Neutrophil (primary cell): Measurements from ENCODE around the gene BOD1L1.

ENCODE experiments used
- H3K27ac ChIP-seq: fragments of 200-600 bp; sonication (generic); 2 replicates; pipeline ENCODE4 v1.5.1; 2016; ENCODE audit warnings: mild to moderate bottlenecking, moderate library complexity
- H3K27me3 ChIP-seq: fragments of 200-600 bp; sonication (generic); 2 replicates; pipeline ENCODE4 v1.6.0; 2016; ENCODE audit warnings: mild to moderate bottlenecking
- H3K36me3 ChIP-seq: fragments of 200-600 bp; sonication (generic); 2 replicates; pipeline ENCODE4 v1.5.1; 2017
- H3K4me1 ChIP-seq, 2 experiments: fragments of 200-600 bp in 1 of 2; sonication (generic) in 1 of 2; 1 replicate in 1 of 2; 2 replicates in 1 of 2; pipeline versions ENCODE4 v1.5.1 to v1.6.1; 2013 to 2016; ENCODE audit warnings: low read depth in 1 of 2, low read length in 1 of 2, mild to moderate bottlenecking in 1 of 2, moderate library complexity in 1 of 2; ENCODE audit not compliant: control insufficient read depth in 1 of 2, insufficient read depth in 1 of 2
- H3K4me3 ChIP-seq, 2 experiments: fragments of 200-600 bp in 1 of 2; sonication (generic) in 1 of 2; 1 replicate in 1 of 2; 2 replicates in 1 of 2; pipeline ENCODE4 v1.5.1; 2013 to 2016; ENCODE audit warnings: low read depth in 1 of 2, low read length in 1 of 2, mild to moderate bottlenecking in 1 of 2, moderate library complexity in 1 of 2
- H3K9me3 ChIP-seq: fragments of 200-600 bp; sonication (generic); 2 replicates; pipeline ENCODE4 v1.5.1; 2016
- TF ChIP-seq, protein P1 (sequence below): fragments of 200-600 bp; sonication (generic); IDR thresholded peaks from 2 replicates; pipeline ENCODE4 v1.5.1; 2016; ENCODE audit warnings: antibody characterized with exemption

Gene BOD1L1

DNA sequence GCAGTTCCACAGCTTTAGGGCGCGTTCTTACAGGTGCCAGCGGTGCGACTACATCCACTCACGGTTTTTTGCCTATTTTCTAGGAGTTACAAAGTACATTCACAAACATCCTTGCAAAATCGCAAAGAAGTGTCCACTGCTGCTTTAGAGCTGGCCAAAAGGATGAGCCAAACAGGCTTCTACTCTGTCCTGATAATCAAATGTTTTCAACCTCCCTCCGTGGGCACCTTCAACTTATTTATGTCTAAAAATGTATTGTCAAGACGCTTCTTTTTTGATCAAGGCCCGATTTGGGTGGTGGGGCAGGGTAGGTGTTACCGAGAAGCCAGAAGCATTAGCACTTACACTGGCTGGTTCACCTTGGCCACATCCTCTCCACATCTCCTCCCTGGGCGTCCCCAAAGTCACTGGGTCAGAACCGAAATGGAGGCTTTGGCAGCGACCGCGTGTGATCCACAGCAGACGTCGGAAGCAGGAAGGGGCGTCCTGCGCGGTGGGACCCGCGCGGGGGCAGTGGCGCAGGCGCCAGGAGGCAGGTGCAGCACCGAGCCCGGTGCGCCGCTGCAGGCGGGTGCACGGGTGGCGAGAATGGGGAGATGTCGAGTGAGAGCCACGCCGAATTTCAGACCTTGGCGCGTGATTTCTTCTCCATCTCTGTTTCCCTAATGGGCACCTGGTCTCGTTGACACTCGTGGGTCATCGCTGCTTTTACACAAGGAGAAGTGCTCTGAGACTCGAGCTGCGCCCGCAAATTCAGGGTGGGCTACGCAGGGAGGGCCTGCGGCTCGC is 100.1 kb downstream of the BOD1L1 start:
- H3K9me3 ChIP-seq, result peaks cover 12% of the 10 kb centered on the region

DNA sequence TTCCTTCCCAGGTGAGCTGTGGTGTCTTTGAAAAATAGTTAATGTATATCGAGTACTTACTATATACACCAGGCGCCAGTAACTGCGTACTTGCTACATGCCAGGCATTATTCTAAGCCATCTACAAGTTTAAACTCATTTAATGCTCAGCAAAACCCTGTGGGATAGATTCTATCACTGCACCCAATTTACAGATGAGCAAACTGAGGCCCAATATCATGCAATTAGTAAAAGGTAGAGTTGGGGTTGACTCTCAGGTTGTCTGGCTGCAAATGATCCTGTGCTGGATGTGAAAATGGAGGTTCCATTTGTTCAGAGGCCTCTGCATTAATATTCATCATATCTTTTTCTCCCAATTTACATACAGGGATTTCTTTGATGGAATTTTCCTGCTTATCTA is 100.9 kb downstream of the BOD1L1 start:
- Histone ChIP-seq H3K27me3 (peaks cover 100% of the 10 kb centered on the region), H3K36me3 (no peaks in the 10 kb centered on the region), H3K9me3 (peaks cover 12% of the 10 kb centered on the region), H3K27ac (no peak overlapping the region), H3K4me1 (peaks cover 36 to 37% of the 10 kb centered on the region in 2 experiments), H3K4me3 (no peak overlapping the region)
- TF ChIP-seq, protein P1, sequence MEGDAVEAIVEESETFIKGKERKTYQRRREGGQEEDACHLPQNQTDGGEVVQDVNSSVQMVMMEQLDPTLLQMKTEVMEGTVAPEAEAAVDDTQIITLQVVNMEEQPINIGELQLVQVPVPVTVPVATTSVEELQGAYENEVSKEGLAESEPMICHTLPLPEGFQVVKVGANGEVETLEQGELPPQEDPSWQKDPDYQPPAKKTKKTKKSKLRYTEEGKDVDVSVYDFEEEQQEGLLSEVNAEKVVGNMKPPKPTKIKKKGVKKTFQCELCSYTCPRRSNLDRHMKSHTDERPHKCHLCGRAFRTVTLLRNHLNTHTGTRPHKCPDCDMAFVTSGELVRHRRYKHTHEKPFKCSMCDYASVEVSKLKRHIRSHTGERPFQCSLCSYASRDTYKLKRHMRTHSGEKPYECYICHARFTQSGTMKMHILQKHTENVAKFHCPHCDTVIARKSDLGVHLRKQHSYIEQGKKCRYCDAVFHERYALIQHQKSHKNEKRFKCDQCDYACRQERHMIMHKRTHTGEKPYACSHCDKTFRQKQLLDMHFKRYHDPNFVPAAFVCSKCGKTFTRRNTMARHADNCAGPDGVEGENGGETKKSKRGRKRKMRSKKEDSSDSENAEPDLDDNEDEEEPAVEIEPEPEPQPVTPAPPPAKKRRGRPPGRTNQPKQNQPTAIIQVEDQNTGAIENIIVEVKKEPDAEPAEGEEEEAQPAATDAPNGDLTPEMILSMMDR, result no peak

More for the DNA sequence above, 100.1 kb downstream of the BOD1L1 start:
- Histone ChIP-seq H3K27ac (no peak overlapping the region), H3K27me3 (peaks cover 100% of the 10 kb centered on the region), H3K4me3 (no peak overlapping the region), H3K4me1 (peaks cover 37 to 38% of the 10 kb centered on the region in 2 experiments), H3K36me3 (no peaks in the 10 kb centered on the region)
- TF ChIP-seq, protein P1, result no peak

DNA sequence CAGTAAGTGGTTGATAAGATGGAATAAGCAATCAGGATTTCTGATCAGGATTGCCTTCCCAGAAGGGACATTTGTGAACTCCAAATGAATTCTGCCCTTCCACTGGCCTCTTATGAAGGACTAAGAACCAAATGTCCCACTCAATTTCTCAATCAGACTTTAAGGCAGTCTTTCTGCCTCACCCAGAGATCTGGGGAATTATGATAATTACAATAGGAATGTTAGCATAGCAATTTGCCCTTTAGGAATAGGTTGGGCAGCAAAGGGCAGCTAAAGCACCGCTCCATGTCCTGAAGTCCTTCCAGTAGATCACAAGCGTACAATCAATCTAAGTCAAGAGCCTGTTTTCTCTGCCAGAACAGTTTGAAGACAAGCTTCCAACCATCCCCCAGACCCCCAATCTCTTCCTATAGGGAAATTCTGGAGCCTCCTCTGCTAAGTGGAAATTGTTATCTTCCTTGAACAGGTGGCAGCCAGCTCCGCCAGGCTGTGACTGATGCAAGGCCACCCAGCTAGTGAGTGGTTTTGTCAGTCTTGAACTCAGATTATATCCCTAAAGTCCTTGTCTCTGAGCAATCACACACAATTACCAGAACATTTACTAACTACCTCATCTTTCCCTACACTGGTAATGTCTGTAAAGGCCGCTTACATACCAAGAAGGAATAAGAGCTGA is 101.8 kb downstream of the BOD1L1 start:
- Histone ChIP-seq H3K4me3 (no peak overlapping the region), H3K4me1 (peaks cover 27% of the 10 kb centered on the region in 2 experiments), H3K27ac (no peak overlapping the region), H3K36me3 (no peaks in the 10 kb centered on the region), H3K27me3 (peaks cover 100% of the 10 kb centered on the region), H3K9me3 (peaks cover 12% of the 10 kb centered on the region)
- TF ChIP-seq, protein P1, result no peak

DNA sequence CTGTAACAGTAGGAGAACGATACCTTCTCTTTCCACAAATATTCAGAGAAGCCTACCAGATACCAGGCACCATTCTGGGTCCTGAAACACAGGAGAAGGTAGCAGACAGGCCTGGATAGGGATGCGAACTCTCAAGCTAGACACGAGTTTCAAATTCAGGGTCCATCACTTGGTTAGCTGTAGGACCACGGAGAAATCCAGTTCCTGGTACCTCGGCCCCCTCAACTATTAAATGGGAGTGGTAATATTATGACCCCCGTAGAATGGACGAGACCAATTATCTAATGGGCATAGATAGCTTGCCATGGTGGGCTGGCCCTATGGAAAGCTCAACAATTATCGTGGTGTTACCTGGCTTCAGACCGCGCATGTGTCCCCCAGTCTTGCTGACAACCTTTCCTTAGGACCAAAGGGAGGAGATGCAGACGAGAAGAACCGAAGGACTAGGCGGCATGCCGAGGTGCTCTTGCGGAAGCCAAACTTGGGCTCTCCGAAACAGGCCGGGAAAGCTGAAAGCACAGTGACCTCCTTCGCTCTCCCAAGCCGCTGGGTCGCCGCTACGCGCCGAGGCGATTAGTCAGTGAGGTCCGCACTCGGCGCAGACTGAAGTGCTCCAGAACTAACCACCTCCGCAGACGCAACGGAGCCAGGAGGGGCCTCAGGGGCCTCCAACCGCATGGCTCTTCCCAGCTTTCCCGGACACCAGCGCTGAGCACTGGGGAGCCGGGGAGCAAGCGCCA is 102.9 kb downstream of the BOD1L1 start:
- TF ChIP-seq, protein P1, result no peak
- Histone ChIP-seq H3K4me1 (peaks cover 20 to 24% of the 10 kb centered on the region in 2 experiments), H3K4me3 (no peak overlapping the region), H3K9me3 (peaks cover 12% of the 10 kb centered on the region), H3K27me3 (peaks cover 100% of the 10 kb centered on the region), H3K27ac (no peak overlapping the region), H3K36me3 (no peaks in the 10 kb centered on the region)

DNA sequence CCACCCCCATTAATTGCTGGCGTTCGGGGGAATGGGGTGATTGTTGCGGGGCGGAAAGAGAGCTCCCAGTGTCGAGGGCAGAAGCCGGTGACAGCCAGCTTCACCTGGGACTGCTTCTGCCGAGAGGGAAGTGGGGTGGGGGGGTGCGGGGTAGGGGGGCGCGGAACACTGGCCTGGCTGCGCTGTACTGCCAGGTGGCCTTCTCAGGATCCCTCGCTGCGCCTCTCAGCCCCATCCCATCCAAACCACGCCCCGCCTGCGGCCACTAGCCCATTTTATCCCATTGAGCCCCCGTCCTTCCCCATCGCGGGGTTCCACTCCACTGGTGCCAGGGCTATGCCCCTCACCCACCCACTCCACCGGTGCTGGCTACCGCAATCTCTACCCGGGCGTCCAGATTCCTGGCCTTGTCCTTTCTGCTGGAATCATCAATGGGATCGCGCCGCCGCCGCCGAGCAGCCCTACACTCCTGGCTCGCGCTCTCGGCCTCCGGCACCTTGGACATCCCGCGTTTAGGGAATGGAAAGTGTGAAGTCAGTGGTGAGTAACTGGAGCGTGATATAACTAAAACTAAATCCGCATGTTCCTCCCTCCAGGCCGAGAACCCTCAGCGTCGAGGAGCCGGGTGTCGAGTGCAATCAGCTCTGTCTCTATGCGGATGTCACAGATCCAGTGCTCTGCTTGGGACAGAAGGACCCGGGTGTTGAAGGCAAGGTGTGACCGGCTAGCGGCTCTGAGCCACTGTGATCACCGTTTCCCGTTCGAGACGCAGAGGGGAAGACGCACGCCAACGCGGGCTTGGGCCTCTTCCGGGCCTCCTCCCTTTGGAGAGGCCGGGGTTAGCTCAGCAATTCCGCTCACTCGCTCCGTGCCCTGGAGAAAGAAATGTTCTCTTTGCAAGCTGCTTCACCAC is 103.7 kb downstream of the BOD1L1 start:
- Histone ChIP-seq H3K4me3 (no peak overlapping the region), H3K4me1 (peaks cover 13 to 15% of the 10 kb centered on the region in 2 experiments), H3K27me3 (peaks cover 100% of the 10 kb centered on the region), H3K9me3 (peaks cover 12% of the 10 kb centered on the region), H3K27ac (no peak overlapping the region), H3K36me3 (no peaks in the 10 kb centered on the region)
- TF ChIP-seq, protein P1, result no peak
